Hypothalamus (tissue), 51 donors: ENCODE measurements around the gene SENP3.

Source experiments
- DNase-seq, 51 donors: peaks; one replicate each; lab custom pipeline; 2025; lab: John Stamatoyannopoulos, UW

SENP3 gene

GRCh38 chr17:7561589-7562207 is at the start of gene SENP3:
TSS of gene SENP3 (plus strand) at chr17:7561919. CDS start at chr17:7563077, 1,158 bp downstream.
- peak in 49 of 51 donors; percentile 53 to 93 (median 83) for DNase-seq

GRCh38 chr17:7512105-7512504 is 49.6 kb upstream of the SENP3 start:
- no peak for DNase-seq

GRCh38 chr17:7512824-7513540 is 48.7 kb upstream of the SENP3 start:
- DNase-seq, result no peak

- DNase-seq, result no peak
These were observed 47.8 kb upstream of the SENP3 start for GRCh38 chr17:7513850-7514419.

GRCh38 chr17:7515911-7516610 is 45.7 kb upstream of the SENP3 start:
- DNase-seq, result no peak

GRCh38 chr17:7523033-7523432 is 38.7 kb upstream of the SENP3 start:
- no peak for DNase-seq

- DNase-seq, result no peak
These were observed 32.9 kb upstream of the SENP3 start for GRCh38 chr17:7528842-7529241.

GRCh38 chr17:7530023-7530900 is 31.5 kb upstream of the SENP3 start:
- no peak for DNase-seq

- no peak for DNase-seq
These were observed 23.7 kb upstream of the SENP3 start for GRCh38 chr17:7538050-7538449.

GRCh38 chr17:7538891-7539545 is 22.7 kb upstream of the SENP3 start:
- DNase-seq, result no peak

GRCh38 chr17:7541074-7541621 is 20.6 kb upstream of the SENP3 start:
- DNase-seq, result no peak

- peak in 1 of 51 donors; percentile 26 for DNase-seq
These were observed 16.8 kb upstream of the SENP3 start for GRCh38 chr17:7544911-7545310.

GRCh38 chr17:7548585-7549400 is 12.9 kb upstream of the SENP3 start, which contains the start of gene TNFSF12:
TSS of gene TNFSF12 (plus strand) at chr17:7549058. CDS start at chr17:7549154, 96 bp downstream.
- DNase-seq, result peak in 32 of 51 donors; percentile 14 to 76 (median 48)

GRCh38 chr17:7549401-7550055 is 12.2 kb upstream of the SENP3 start:
- peak in 4 of 51 donors; percentile 34 to 58 (median 44) for DNase-seq

GRCh38 chr17:7550344-7550743 is 11.4 kb upstream of the SENP3 start:
- no peak for DNase-seq

GRCh38 chr17:7551396-7551795 is 10.3 kb upstream of the SENP3 start:
- no peak for DNase-seq

GRCh38 chr17:7552621-7553051 is 9.1 kb upstream of the SENP3 start:
- peak in 3 of 51 donors; percentile 7 to 15 (median 15) for DNase-seq

- DNase-seq, result no peak
These were observed 8.4 kb upstream of the SENP3 start for GRCh38 chr17:7553356-7553755.
